H1 (cell line): ENCODE data around the gene FGF3. TPM values are rescaled to one million over a fixed set of nuclear protein-coding genes. Genes with fewer than 3 reads are reported as not detected.
A peak's percentile ranks its signal among the peaks of the same experiment; 100 is the strongest.

Experiments
- CTCF ChIA-PET: fragments of 300-600 bp; sonication (Branson Sonifier 250); formaldehyde crosslinking; loops from one replicate; lab custom pipeline; 2021; ENCODE audit not compliant: partially characterized antibody; lab: Charles Lee
- POLR2A ChIA-PET: fragments of 300-600 bp; sonication (Branson Sonifier 250); formaldehyde crosslinking; loops from one replicate; lab custom pipeline; 2021; ENCODE audit warnings: inconsistent platforms; ENCODE audit not compliant: partially characterized antibody; lab: Charles Lee
- DNase-seq, 2 experiments: peaks; one replicate each; pipeline versions ENCODE4 v3.0.0 to v3.0.0-alpha.2; 2010 to 2022; ENCODE audit warnings: low spot score in 2 of 2, low read depth in 1 of 2, mixed read lengths in 1 of 2
- FAIRE-seq: peaks from 2 replicates; lab custom pipeline; 2011; peaks lifted over from hg19 to GRCh38; lab: Jason Lieb, UNC
- H2AFZ ChIP-seq: 2 replicates; pipeline ENCODE4 v1.8.1; 2012; ENCODE audit warnings: low read length, inconsistent platforms
- H2AK5ac ChIP-seq: 2 replicates; pipeline ENCODE4 v1.6.1; 2013; ENCODE audit warnings: low read depth, low read length
- H2BK120ac ChIP-seq: replicated peaks from 2 replicates; pipeline ENCODE3; 2013; ENCODE audit warnings: low read depth, low read length, inconsistent platforms
- H2BK12ac ChIP-seq: 2 replicates; pipeline ENCODE4 v1.6.1; 2013; ENCODE audit warnings: low read depth, low read length
- H2BK15ac ChIP-seq: 2 replicates; pipeline ENCODE4 v1.6.1; 2013; ENCODE audit warnings: low read length
- H2BK20ac ChIP-seq: 2 replicates; pipeline ENCODE4 v1.6.1; 2013; ENCODE audit warnings: low read length
- H2BK5ac ChIP-seq: 2 replicates; pipeline ENCODE4 v1.6.1; 2013; ENCODE audit warnings: low read depth, low read length
- H3K14ac ChIP-seq: 2 replicates; pipeline ENCODE4 v1.6.1; 2013; ENCODE audit warnings: inconsistent platforms; ENCODE audit not compliant: insufficient read length
- H3K18ac ChIP-seq: 2 replicates; pipeline ENCODE4 v1.6.1; 2013; ENCODE audit warnings: low read length; ENCODE audit errors: extremely low read depth
- H3K23ac ChIP-seq: 2 replicates; pipeline ENCODE4 v1.6.1; 2013; ENCODE audit warnings: inconsistent platforms; ENCODE audit not compliant: insufficient read length
- H3K23me2 ChIP-seq: 2 replicates; pipeline ENCODE4 v1.6.1; 2013; ENCODE audit warnings: low read depth, low read length
- H3K27ac ChIP-seq: 2 replicates; pipeline ENCODE4 v1.6.1; 2011; ENCODE audit warnings: low read depth, low read length, inconsistent platforms
- H3K27me3 ChIP-seq, 4 experiments: replicated peaks in 1 of 4; 1 replicate in 1 of 4; 2 replicates in 3 of 4; pipeline versions ENCODE4 v1.6.1 to v1.8.1; 2011 to 2013; ENCODE audit warnings: low read length in 3 of 4, mild to moderate bottlenecking in 3 of 4, inconsistent platforms in 2 of 4, mixed read lengths in 2 of 4, moderate library complexity in 1 of 4; ENCODE audit not compliant: control insufficient read depth in 3 of 4, insufficient read depth in 3 of 4; ENCODE audit errors: extremely low read depth in 1 of 4
- H3K36me3 ChIP-seq, 4 experiments: 2 replicates each; pipeline versions ENCODE4 v1.6.1 to v1.8.1; 2011 to 2013; ENCODE audit warnings: mild to moderate bottlenecking in 4 of 4, low read length in 3 of 4, moderate library complexity in 2 of 4, control low read depth in 1 of 4, inconsistent platforms in 1 of 4; ENCODE audit not compliant: insufficient read depth in 4 of 4, control insufficient read depth in 2 of 4
- H3K4ac ChIP-seq: replicated peaks from 2 replicates; pipeline ENCODE3; 2013; ENCODE audit warnings: low read length, low read depth, mixed read lengths, inconsistent platforms; ENCODE audit not compliant: insufficient read length
- H3K4me1 ChIP-seq, 4 experiments: replicated peaks in 1 of 4; 1 replicate in 1 of 4; 2 replicates in 3 of 4; pipeline versions ENCODE4 v1.6.1 to v1.8.1; 2011 to 2013; ENCODE audit warnings: low read length in 3 of 4, inconsistent platforms in 2 of 4, mixed read lengths in 1 of 4; ENCODE audit not compliant: insufficient read depth in 4 of 4, control insufficient read depth in 3 of 4
- H3K4me2 ChIP-seq, 2 experiments: 2 replicates each; pipeline versions ENCODE4 v1.6.1 to v1.8.1; 2011 to 2013; ENCODE audit warnings: low read depth in 2 of 2, low read length in 2 of 2, control low read depth in 1 of 2, inconsistent platforms in 1 of 2, mild to moderate bottlenecking in 1 of 2; ENCODE audit not compliant: insufficient read depth in 1 of 2
- H3K4me3 ChIP-seq, 4 experiments: fragments of 200-600, 300-600 bp in 1 of 4; sonication (generic), shearing (Covaris generic), sonication (Bioruptor Twin) in 1 of 4; 2 replicates each; pipeline versions ENCODE4 v1.5.1 to v1.8.1; 2011 to 2016; ENCODE audit warnings: low read length in 4 of 4, low read depth in 3 of 4, control low read depth in 2 of 4, inconsistent platforms in 2 of 4, mild to moderate bottlenecking in 2 of 4, mixed read lengths in 1 of 4, moderate library complexity in 1 of 4; ENCODE audit not compliant: insufficient read depth in 2 of 4; ENCODE audit errors: extremely low read depth in 1 of 4
- H3K56ac ChIP-seq: replicated peaks from 2 replicates; pipeline ENCODE3; 2013; ENCODE audit warnings: low read depth, mild to moderate bottlenecking, mixed read lengths, low read length, inconsistent platforms; ENCODE audit not compliant: insufficient read length
- H3K79me1 ChIP-seq: 2 replicates; pipeline ENCODE4 v1.6.1; 2013; ENCODE audit warnings: low read depth, low read length, control low read depth
- H3K79me2 ChIP-seq, 2 experiments: 2 replicates each; pipeline versions ENCODE4 v1.6.1 to v1.8.1; 2012 to 2013; ENCODE audit warnings: low read length in 2 of 2, mild to moderate bottlenecking in 2 of 2, inconsistent platforms in 1 of 2; ENCODE audit not compliant: insufficient read depth in 2 of 2, control insufficient read depth in 1 of 2
- H3K9ac ChIP-seq, 4 experiments: replicated peaks in 1 of 4; 1 replicate in 1 of 4; 2 replicates in 3 of 4; pipeline versions ENCODE4 v1.6.1 to v1.8.1; 2011 to 2013; ENCODE audit warnings: low read depth in 3 of 4, low read length in 3 of 4, control low read depth in 2 of 4, mild to moderate bottlenecking in 2 of 4, moderate library complexity in 2 of 4, inconsistent platforms in 1 of 4; ENCODE audit errors: extremely low read depth in 1 of 4
- H3K9me3 ChIP-seq, 2 experiments: 2 replicates each; pipeline versions ENCODE4 v1.6.1 to v1.8.1; 2012 to 2013; ENCODE audit warnings: mild to moderate bottlenecking in 2 of 2, moderate library complexity in 2 of 2, control low read depth in 1 of 2, inconsistent platforms in 1 of 2, low read depth in 1 of 2, low read length in 1 of 2, mixed read lengths in 1 of 2; ENCODE audit not compliant: insufficient read depth in 2 of 2
- H4K20me1 ChIP-seq, 2 experiments: replicated peaks in 1 of 2; 2 replicates each; pipeline versions ENCODE3 to v1.8.1; 2011 to 2013; ENCODE audit warnings: inconsistent platforms in 2 of 2, low read length in 2 of 2, mild to moderate bottlenecking in 1 of 2; ENCODE audit not compliant: insufficient read depth in 2 of 2, control insufficient read depth in 1 of 2
- H4K5ac ChIP-seq: 2 replicates; pipeline ENCODE4 v1.6.1; 2013; ENCODE audit warnings: low read length, low read depth, mixed read lengths, inconsistent platforms; ENCODE audit not compliant: insufficient read length
- H4K8ac ChIP-seq: 2 replicates; pipeline ENCODE4 v1.8.0; 2013; ENCODE audit warnings: mild to moderate bottlenecking, moderate library complexity, low read length, inconsistent platforms; ENCODE audit not compliant: insufficient read depth; ENCODE audit errors: extremely low read depth
- H4K91ac ChIP-seq: replicated peaks from 2 replicates; pipeline ENCODE3; 2013; ENCODE audit warnings: low read length, mixed read lengths, inconsistent platforms; ENCODE audit not compliant: insufficient read length
- EZH2 ChIP-seq: fragments of 200-600 bp; sonication (generic); IDR thresholded peaks from 2 replicates; pipeline ENCODE4 v1.7.1; 2012; ENCODE audit warnings: low read depth, mild to moderate bottlenecking, moderate library complexity, low read length, inconsistent platforms; ENCODE audit not compliant: severe bottlenecking
- RNF2 ChIP-seq: fragments of 200-900, 300-1000 bp; sonication (generic); IDR thresholded peaks from 2 replicates; pipeline ENCODE4 v1.7.1; 2016; ENCODE audit warnings: borderline replicate concordance, low read depth, mild to moderate bottlenecking, antibody characterized with exemption, low read length; ENCODE audit not compliant: poor library complexity, severe bottlenecking; ENCODE audit errors: missing control alignments
- WGBS, 2 experiments: shearing (Covaris generic) in 1 of 2; methylation state at CpG; one replicate each; pipeline versions ENCODE4 v1.1.6 to v1.1.7; 2013 to 2015; ENCODE audit warnings: low lambda C conversion rate in 2 of 2, mixed read lengths in 2 of 2, inconsistent platforms in 1 of 2, low coverage in 1 of 2, missing lambda C conversion rate in 1 of 2; ENCODE audit not compliant: insufficient replicate concordance in 2 of 2, insufficient coverage in 1 of 2, insufficient read length in 1 of 2; ENCODE audit errors: extremely low coverage in 1 of 2, missing lambda C conversion rate in 1 of 2; 5-methylcytosine and 5-hydroxymethylcytosine counted together
- polyA plus RNA-seq, 7 experiments: library from polyadenylated mRNA; depleted of rRNA in 3 of 7; stranded (reverse) in 5 of 7; unstranded in 2 of 7; fragments of >200 nt in 5 of 7; fragments of 200-250 nt in 2 of 7; gene quantifications; 1 replicate in 5 of 7; 2 replicates in 1 of 7; 4 replicates in 1 of 7; pipeline versions ENCODE4 v1.2.1 to v1.2.3, GENCODE V29; 2011 to 2013; ENCODE audit warnings: missing spikeins in 2 of 7, mixed read lengths in 2 of 7
- total RNA-seq: library from RNA; stranded (reverse); fragmentation: NEBNext Ultra II Directional; extraction: Animal tissue kit (Norgen Biotek cat#: 25700); gene quantifications from 2 replicates; pipeline ENCODE4 v1.2.1, GENCODE V29; 2021
- TF ChIP-seq, protein P1 (sequence below): IDR thresholded peaks from 2 replicates; pipeline ENCODE4 v1.6.1; 2012; ENCODE audit warnings: low read length, inconsistent platforms

Gene FGF3
- total and polyA plus RNA-seq, 2 of the 8 experiments (the other 6 are each of a cell fraction or from before 2014, with no cell fraction given), result not detected

DNA sequence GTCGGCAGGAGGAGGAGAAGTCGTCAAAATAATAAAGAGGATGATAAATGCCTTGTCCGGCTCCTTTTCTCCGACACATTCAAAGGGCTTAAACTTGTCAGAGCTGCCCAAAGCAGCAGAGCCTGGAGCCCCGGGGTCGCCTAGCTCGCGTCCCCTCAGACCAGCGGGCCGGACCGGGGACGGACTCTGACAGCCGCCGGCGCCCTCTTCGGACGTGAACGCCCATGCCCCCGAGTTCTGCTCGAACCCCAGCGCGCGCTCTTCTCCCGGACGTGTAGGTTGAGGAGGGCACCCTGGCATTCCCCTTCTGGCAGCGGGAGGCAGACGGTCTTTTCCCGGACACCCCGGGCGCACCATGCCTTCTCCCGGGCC lies 999 bp downstream of the FGF3 start:
- H2BK120ac ChIP-seq, result no peak overlapping the region
- peaks cover 57 to 88% (median 80%) of the 10 kb centered on the region in 4 experiments for H3K27me3 ChIP-seq
- peak; percentile 67 for TF ChIP-seq EZH2
- peak; percentile 32 for TF ChIP-seq RNF2
- TF ChIP-seq, protein P1, sequence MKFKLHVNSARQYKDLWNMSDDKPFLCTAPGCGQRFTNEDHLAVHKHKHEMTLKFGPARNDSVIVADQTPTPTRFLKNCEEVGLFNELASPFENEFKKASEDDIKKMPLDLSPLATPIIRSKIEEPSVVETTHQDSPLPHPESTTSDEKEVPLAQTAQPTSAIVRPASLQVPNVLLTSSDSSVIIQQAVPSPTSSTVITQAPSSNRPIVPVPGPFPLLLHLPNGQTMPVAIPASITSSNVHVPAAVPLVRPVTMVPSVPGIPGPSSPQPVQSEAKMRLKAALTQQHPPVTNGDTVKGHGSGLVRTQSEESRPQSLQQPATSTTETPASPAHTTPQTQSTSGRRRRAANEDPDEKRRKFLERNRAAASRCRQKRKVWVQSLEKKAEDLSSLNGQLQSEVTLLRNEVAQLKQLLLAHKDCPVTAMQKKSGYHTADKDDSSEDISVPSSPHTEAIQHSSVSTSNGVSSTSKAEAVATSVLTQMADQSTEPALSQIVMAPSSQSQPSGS, result no peak
- peaks cover 0 to 4% of the 10 kb centered on the region in 2 experiments for H4K20me1 ChIP-seq
- H2BK20ac ChIP-seq, result no peak overlapping the region
- no peak overlapping the region for H3K18ac ChIP-seq
- H3K23ac ChIP-seq, result no peak overlapping the region
- no peak overlapping the region for H3K56ac ChIP-seq
- H2BK5ac ChIP-seq, result no peak overlapping the region
- H3K27ac ChIP-seq, result no peak overlapping the region
- CTCF ChIA-PET, result interaction anchor here (0.6 to 2.1 kb wide), 9 partner anchors 11 to 109 kb away, joined by 3 to 7 read pairs (median 4); no protein-coding TSS in a partner anchor
- H2BK12ac ChIP-seq, result no peak overlapping the region
- H3K9ac ChIP-seq, result no peak overlapping the region
- no peak overlapping the region for H3K4ac ChIP-seq
- no peak overlapping the region for H4K91ac ChIP-seq
- no peak overlapping the region for H2BK15ac ChIP-seq
- FAIRE-seq (no peak), DNase-seq (peak in 1 of 2 experiments; percentile 66)
- H4K5ac ChIP-seq, result no peak overlapping the region
- H4K8ac ChIP-seq, result peak overlapping the region; percentile 65; the same call in 1 of the 2 replicates
- POLR2A ChIA-PET, result interaction anchor here (1.0 kb wide), 1 partner anchor 117 kb away, joined by 5 read pairs; no protein-coding TSS in a partner anchor
- no peak overlapping the region for H2AK5ac ChIP-seq
- H3K9me3 ChIP-seq, result no peaks in the 10 kb centered on the region
- H3K79me1 ChIP-seq, result no peaks in the 10 kb centered on the region; the same call in 1 of the 2 replicates
- H3K14ac ChIP-seq, result no peak overlapping the region
- H3K79me2 ChIP-seq, result no peaks in the 10 kb centered on the region
- peaks cover 26% of the 10 kb centered on the region; the same call in 1 of the 2 replicates for H3K23me2 ChIP-seq
- H3K36me3 ChIP-seq, result peaks cover 0 to 4% (median 0%) of the 10 kb centered on the region in 4 experiments; a peak in 1 of 8 replicates
- 2% methylated on average over 23 of the region's 31 CpGs; no CpG with 5 or more reads in 1 of the 2 experiments for WGBS, 2 experiments
- peaks cover 0 to 16% (median 9%) of the 10 kb centered on the region in 4 experiments; a peak in 6 of 7 replicates for H3K4me1 ChIP-seq
- H3K4me2 ChIP-seq, result peak overlapping the region; percentile 68 to 73
- H2AFZ ChIP-seq, result no peak overlapping the region
- H3K4me3 ChIP-seq, result peak overlapping the region; percentile 16 to 54 (median 30); a peak in 5 of 8 replicates
